Gastrocnemius medialis (tissue), 4 donors: Measurements from ENCODE around the gene CRCP.

ENCODE experiments used
- POLR2A ChIP-seq, 2 donors: fragments of 450-650 bp; IDR thresholded peaks; one replicate each; pipeline ENCODE4 v1.6.1; 2017; ENCODE audit warnings: antibody characterized with exemption in 2 of 2, mild to moderate bottlenecking in 2 of 2, moderate library complexity in 2 of 2
- TF ChIP-seq, protein P1 (sequence below), 5 experiments: fragments of 450-650 bp in 3 of 5; fragments of 200-600 bp in 2 of 5; sonication (generic) in 2 of 5; IDR thresholded peaks in 4 of 5; conservative IDR thresholded peaks in 1 of 5; 1 replicate in 4 of 5; 2 replicates in 1 of 5; pipeline ENCODE4 v1.5.1; 2016 to 2019; ENCODE audit warnings: antibody characterized with exemption in 5 of 5, mild to moderate bottlenecking in 3 of 5, moderate library complexity in 3 of 5

DNA sequence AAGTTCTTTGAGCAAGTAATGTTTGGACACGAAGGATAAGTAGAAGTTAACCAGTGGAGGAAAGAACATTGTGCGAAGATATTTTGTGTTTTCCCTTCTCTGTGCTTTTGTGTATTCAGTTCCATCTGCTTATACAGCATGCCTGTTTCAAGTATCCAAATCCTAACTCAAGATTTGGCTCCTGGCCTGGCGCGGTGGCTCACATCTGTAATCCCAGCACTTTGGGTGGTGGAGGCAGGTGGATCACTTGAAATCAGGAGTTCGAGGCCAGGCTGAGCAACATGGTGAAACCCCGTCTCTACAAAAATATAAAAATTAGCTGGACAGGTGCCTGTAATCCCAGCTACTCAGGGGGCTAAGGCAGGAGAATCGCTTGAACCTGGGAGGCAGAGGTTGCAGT lies 49.7 kb downstream of the CRCP start:
- no peak for TF ChIP-seq POLR2A (IDR thresholded peaks at IDR 0.05)
- TF ChIP-seq, protein P1, sequence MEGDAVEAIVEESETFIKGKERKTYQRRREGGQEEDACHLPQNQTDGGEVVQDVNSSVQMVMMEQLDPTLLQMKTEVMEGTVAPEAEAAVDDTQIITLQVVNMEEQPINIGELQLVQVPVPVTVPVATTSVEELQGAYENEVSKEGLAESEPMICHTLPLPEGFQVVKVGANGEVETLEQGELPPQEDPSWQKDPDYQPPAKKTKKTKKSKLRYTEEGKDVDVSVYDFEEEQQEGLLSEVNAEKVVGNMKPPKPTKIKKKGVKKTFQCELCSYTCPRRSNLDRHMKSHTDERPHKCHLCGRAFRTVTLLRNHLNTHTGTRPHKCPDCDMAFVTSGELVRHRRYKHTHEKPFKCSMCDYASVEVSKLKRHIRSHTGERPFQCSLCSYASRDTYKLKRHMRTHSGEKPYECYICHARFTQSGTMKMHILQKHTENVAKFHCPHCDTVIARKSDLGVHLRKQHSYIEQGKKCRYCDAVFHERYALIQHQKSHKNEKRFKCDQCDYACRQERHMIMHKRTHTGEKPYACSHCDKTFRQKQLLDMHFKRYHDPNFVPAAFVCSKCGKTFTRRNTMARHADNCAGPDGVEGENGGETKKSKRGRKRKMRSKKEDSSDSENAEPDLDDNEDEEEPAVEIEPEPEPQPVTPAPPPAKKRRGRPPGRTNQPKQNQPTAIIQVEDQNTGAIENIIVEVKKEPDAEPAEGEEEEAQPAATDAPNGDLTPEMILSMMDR (IDR thresholded peaks at IDR 0.05 in 4 of 5, conservative IDR thresholded peaks at IDR 0.05 in 1 of 5) = no peak
